Measurements from ENCODE around the gene HAND2.

The HAND2 gene

DNA sequence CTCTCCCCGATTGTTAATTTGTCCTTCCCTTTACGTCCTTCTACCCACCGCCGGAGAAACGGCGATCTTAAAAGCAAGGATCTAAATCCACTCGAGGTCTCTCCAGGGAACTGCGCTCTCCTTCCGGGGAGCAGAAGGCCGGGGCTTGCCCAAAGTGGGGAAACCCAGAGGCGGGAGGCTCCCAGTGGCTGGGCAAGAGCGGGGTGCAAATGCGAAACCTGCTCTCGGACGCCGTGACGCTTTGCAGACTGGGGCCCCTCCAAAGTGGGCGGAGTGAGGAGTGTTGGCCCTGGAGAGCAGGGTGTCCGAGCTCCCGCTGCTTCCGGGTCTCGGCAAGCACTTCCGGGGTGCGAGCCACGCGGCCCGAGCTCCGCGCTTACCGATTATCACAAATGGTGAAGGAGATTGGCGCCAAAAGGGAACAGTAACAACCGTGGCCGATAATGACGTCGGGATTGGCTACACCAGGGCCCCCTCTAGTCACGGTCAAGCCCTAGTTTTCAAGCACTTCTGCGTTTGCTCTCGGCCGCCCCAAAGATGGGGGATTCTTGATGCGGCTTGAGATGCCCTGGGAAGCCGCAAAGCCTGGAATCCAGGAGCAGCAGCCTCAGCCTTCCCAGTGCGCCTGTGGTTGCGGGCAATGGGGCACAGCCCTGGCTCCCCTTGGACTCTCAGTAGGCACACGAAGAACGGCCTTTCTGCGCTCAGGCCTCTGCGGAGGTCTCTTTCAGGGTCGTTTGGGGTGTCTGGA lies 29.0 kb downstream of the HAND2 start:
- DNase-seq: no peak

DNA sequence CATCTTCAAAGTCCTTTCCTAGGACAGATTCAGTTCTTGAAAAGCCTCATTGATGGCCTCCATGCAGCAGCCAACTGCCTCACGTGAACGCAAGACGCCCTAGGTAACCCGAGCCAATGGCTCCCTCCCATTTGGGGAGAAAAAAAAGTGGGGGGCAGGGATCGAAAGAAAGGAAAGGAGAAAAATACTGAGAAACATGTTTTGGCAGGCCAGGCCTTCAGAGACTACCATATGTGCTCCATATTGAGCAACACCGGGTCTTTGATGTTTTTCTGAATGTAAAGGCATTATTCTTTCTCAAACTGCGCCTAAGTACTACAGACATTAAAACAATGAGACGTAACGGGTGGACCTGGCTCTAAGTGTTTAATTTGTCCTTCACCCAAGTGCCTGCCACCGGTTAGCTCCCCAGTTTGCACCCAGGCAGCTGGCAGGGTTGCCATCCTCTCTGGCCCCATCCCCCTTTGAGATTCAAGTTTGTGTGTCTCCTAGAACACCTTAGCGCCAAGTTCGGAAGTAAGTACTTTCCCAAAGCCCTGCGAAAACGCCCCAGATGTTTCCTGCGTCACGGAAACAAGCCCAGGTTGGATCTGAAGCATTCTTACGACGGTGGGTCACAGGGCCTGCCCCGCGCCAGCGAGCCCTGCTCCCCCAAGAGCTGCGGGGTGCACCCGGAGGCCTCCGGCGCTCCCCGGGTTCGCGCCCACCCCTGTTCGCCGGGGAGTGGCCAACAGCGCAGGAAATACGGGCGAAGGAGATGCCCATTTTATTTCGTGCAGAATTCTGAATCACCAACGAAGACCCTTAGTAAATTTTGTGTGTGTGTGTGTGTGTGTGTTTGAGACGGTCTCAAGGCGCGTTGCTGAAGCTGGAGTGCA lies 30.1 kb downstream of the HAND2 start:
- DNase-seq: no peak

DNA sequence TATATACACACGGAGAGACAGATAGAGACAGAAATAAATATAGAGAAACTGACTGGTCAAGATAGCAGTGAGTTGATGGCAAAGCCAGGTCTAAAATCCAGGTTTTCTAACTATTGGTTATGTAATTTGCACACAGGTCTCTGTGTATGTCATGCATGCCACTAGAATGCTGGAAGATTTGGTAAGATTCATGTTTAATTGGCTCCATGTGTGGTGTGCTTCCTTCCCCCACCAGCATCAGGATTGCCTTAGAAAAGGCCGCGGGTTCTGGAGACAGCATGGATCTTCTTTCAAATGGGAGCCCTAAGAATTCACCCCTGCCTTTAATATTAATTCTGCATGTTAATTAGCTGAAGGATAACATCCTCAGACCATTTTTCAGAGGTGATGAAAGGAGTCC lies 31.3 kb downstream of the HAND2 start:
- no peak for DNase-seq

DNA sequence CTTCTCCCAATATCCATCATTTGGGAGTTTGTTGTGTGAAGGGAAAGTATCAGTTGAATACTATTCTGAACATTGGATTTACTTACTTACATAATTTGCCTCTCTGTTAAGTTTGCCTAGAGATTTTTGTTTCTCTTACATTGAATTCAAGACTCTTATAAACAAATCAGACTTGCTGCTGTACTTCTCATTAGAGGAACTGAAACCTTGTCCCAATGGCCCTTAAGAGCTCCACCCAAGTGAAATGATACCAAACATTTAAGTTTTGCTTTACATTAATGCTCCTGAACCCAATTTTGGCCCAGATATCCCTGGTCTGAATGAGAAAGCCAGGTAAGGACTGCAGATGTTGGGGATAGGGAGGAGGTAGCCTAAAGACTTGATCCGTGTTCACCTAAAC lies 32.0 kb downstream of the HAND2 start:
- no peak for DNase-seq

DNA sequence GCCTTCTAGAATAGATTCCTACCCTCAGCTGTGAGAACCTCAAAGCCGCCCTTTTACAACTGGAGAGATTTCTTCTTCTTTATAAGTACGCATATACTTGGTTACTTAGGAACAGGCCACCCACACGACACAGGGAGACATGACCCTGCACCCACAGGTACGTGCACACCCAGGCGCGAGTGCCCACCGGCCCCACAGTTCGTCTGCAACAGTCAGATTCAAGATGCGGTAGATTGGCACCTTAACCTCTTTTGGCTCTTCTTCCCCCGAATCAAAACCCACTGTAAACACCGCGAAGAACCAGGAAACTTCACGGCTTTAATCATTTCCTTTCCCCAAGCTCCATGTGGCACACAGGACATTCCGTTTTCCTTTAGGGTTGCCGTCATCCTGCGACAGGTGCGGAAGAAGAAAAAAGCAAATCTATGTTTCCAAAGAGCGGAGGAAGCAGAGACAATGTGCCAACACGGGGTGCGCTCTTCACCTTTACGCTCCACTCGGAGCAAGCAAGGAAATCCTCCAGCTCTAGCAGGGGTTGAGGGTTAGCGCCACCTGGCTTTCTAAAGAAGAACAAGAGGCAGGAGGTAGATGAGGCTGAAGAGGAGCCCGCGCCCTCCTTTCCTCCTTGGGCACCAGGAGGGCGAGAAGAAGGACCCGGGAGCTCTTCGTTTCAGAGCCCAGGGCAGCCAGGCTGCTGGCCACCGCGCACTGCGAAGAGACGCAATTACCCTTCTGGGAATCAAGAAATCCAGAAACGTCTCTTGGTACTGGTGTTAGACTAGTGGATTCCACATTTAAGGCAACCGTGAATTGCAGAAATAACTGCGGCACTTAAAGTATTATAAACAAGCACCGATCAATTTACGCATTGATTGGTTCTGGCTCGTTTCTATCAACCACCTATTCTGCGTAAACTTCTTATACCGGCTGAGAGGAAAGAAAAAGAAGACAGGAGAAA lies 35.7 kb downstream of the HAND2 start:
- DNase-seq: peak; percentile 24

DNA sequence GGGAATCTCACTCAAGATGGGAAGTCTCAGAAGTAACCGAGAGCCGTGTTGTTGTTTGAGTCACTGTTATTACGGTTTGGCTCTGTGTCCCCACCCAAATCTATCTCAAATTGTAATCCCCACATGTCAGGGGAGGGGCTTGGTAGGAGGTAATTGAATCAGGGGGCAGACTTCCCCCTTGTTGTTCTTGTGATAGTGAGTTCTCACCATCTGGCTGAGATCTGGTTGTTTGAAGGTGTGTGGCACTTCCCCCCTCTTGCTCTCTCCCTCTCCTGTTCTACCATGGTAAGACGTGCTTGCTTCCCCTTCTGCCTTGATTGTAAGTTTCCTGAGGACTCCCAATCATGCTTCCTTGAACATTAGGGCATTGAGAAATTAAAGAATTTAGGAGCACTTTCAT lies 37.0 kb downstream of the HAND2 start:
- DNase-seq: no peak

DNA sequence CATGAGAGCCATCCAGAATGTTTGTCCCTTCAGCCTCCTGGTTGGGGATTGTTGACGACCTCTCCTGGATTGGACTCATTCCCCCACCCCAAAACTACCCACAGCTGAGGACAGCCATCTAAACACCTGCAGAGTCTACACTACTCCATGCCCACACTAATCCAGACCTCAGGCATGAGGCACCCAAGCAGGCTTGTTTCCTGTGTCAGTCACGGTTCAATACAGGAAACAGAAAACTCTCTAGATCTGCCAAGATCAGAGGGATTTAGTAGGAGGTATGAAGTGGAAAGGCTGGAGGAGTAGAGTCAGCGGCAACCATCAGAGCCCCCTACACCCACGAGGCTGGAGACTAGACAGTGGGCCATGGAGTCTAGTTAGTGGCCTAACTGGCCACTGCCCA lies 37.7 kb downstream of the HAND2 start:
- no peak for DNase-seq

DNA sequence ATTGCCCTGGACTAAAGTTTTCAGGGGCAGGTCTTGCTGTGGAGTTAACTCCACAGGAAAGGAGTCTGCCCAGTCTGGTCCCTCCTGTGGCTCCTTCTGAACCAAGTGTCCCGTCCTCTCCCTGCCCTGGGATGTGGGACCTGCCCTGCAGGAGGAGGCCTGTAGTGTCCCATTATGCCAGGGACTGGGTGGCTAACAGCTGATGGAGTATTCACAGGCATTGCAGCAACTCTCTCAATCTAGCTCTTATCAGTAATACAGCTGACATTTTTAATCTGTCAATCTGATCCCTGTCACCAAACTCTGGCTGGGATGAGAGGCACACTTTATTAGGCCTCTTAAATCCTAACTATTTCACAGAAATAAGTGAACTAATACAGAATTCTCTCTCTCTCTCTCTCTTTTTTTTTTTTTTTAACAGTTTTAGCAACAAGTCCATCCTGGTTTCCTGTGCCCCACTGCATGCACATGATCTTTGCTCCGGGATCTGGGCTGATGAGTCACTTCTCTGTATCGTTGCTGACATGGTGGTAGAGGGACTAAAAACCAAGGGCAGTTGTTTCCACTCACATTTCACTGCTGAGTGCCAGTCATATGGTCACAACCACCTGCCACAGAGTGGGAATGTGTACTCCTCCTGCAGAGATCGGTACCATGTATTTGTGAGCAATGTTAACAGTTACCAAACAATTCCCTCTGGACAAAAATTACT lies 39.1 kb downstream of the HAND2 start:
- no peak for DNase-seq

DNA sequence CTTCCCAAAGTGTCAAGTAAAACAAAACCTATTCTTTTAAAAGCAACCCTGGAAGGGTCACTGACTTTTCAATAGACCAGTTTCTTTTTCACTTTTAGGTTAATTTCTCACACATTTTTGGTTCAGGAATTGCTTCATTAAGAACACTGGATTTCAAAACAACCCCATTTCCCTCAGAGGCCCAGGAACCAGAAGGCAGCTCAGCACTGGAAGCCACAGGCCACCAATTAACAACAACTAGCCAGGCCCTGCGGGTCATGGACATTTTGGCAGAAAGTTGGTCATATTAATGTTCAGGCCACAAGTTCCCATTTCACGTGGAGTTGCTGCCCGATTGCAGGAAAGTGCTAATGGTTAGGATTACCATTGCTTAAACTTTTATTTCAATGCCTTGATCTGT lies 39.8 kb downstream of the HAND2 start:
- DNase-seq: no peak

DNA sequence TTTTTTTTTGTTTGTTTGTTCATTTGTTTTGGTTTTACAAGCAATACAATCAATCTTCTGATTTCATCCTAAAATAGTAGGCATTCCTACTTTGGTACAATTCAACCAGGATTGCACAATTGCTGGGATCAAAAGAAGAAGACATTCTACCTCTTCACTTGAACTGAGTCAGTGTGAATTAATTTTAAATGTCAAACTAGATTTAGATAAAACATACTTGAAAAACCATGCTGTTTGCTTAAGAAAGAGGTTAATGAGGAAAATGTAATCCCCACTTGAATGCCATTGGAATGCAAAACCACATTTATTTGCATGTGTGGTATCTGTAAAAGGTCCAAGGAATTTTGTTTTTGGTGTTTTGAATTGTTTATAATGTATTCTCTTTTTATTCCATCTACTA lies 40.5 kb downstream of the HAND2 start:
- no peak for DNase-seq

DNA sequence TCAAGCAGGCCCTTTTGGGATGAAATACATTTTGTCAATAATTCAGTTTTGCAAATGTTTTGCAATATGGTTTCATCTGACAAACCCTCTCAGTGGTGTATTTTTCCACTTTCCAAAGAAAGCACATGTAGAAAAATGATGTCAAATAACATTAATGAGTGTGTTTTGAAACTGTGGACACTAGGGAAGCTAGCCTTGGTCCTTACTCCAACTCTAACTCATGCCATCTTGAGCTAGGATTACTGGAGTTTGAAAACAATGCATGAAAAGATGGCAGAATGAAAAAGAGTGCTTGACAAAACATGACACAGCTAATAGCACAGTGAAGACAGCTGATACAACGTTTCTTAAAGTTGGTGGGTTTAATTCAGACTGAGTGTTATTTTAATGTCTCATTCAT lies 41.4 kb downstream of the HAND2 start:
- no peak for DNase-seq

DNA sequence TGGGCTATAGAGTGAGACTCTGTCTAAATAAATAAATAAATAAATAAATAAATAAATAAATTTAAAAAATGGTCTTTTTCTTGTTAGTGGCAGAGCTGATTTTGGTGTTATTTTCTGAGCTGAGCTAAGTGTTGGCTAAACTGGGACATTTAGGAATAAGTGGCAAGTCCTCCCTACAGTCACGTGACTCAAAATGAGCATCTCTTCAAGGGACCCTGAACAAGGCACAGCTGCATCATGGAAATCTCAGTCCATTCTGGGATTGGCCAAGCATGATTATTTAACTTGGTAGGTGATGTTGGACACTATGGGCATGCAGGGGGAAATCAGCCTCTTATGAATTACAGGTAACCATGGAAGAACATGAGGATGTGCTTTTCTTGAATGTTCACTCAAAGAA lies 42.0 kb downstream of the HAND2 start:
- DNase-seq: no peak

DNA sequence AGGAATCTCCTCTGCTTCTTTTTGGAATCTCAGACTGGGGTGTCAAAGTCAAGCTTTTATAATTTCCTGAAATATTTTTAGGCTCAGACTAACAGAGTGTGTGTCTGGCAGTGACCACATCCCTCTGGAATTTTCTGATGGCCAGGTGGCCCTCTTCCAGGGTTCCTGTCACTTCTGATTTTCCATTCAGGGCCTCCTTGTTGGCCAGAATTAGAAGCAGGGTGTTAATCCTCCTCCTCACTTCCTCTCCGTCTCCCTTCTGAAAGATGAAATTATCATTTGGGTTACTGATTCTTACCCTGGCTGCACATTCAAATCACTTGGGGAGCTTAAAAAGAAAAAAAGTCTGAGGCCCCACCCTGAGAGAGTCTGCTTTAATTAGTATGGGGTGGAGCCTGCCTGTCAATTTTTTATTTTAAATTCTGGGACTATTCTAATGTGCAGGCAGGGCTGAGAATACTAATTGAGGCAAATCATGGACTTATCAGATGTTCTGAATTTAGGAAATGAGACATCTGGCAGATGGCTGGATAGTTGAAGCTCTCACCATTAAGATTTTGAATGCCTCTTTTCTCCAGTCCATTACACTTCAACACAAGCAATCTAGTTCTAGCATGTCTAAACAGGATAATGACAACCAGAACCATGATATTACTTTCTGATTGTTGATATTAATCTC lies 43.2 kb downstream of the HAND2 start:
- DNase-seq: peak; percentile 79

DNA sequence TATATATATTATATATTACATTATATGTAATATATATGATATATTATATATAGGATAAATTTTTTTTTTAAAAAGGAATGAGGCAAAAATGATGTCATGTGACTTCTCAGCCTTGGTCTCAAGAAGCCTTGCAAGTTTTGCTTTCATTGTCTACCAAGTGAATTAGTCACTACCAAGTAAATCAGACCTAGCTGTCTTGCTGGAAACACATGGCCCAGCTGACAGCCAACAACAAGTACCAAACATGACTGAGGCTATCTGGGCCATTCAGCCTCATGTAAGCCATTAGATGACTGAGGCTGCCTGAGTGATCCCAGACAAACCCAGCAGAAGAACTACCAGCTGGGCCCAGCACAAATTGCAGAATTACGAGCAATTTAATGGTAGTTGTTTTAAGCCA lies 44.9 kb downstream of the HAND2 start:
- no peak for DNase-seq

DNA sequence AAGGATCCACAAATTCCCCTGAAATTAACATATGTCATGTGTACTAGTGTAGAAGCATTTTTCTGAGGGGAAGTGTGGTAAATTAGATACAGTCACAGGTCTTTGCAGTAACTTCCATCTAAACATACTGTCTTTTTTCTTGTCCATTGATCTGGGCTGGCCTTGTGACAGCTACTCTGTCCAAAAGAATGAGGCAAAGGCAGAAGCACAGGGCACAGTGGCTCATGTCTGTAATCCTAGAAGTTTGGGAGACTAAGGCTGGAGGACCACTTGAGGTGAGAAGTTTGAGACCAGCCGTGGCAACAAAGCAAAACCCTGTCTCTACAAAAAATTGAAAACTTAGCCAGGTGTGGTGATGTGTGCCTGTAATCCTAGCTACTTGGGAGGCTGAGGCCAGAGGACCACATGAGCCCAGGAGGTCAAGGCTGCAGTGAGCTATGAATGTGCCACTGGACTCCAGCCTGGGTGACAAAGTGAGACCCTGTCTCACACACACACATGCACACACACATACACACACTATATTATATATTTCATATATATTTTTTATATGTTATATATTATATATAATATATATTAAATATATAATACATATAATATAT lies 47.6 kb downstream of the HAND2 start:
- no peak for DNase-seq

DNA sequence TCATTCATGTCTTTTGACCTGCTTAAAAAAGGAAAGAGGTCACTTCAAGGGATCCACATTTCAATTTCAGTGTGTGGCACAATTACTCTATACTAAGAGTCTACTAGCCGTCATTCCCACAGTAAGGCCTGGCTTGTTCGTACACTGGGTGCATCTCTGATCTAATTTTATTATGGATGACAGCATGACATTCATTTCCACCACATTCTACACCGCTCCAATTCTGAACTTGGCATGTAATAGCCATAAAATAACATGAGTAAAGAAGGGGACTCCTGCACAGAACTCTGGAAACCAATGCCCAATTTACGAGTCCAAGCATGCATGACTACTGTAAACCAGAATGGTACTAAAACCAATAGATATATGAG lies 51.1 kb downstream of the HAND2 start:
- DNase-seq: no peak

DNA sequence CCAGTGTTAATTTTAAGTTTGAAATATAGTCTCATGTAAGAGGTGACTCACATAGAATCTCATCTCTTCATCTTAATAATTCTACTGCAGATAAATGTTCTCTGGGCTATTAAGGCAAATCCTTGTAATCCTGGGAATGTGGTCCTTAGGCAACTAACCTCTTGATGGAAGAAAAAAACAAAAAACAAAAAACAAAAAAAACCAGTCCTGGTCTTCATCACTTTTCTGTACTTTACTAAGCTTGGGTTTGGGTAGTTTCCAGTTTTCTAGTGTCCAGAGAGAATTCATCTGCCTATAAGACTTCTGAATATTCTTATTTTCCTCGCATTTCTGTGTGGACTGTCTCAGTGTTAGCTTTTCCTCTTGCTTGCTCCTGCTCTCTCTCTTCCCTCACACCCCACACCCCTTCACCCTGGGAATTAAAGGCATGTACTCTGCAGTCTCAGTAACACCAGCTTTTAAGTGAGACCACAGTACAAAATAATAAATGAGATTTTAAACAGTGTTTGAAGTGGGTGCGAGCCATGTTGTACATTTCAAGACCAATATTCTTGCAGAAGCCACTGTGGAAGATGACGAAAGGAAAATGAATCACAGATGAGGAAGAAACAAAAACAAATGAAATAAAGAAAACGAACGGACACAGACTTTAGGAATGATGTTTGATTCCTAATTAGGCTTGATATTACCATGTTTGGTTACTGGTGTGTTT lies 51.7 kb downstream of the HAND2 start:
- no peak for DNase-seq

DNA sequence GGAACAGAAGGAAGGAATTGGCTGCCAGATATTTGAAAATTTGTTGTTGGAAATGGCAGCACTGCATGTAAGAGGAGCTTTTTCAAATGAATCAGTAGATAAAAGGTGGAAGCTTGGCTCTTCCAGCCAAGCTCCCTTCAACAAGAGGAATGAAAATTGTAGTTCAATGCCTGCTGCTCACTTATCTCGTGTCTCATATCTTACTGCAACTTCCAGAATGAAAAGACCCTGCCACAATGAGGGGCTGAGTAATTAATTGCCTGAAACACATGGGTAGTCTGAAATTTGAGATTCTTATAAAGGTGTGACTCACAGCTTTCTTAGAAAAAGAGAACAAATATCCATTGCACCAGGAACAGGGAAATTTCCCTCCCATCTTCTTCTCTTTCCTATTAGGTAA lies 53.0 kb downstream of the HAND2 start:
- DNase-seq: no peak
